HG02763 (cell line): ENCODE results near the gene PTPN4.
"Not testable (repeated sequence)": the region's sequence is repeated elsewhere in the genome, so short reads cannot be mapped to it uniquely, and the experiment has no call there.

ENCODE experiments used
- ATAC-seq: cut with Tn5 transposase; IDR thresholded peaks from one replicate; pipeline ENCODE4 v1.9.1; 2021; ENCODE audit warnings: mild to moderate bottlenecking, moderate library complexity; ENCODE audit not compliant: unreplicated experiment

Gene PTPN4

GRCh38 chr2:120013597-120014223, 254.0 kb downstream of the PTPN4 start:
- no peak for ATAC-seq

GRCh38 chr2:120014226-120014980, 254.7 kb downstream of the PTPN4 start:
- ATAC-seq: no peak

- no peak for ATAC-seq
Measured at GRCh38 chr2:120016800-120017199, 257.1 kb downstream of the PTPN4 start.

GRCh38 chr2:120017201-120017600, 257.5 kb downstream of the PTPN4 start:
- ATAC-seq: no peak

GRCh38 chr2:120018549-120018948, 258.8 kb downstream of the PTPN4 start:
- no peak for ATAC-seq

- no peak for ATAC-seq
Measured at GRCh38 chr2:120020554-120020953, 260.8 kb downstream of the PTPN4 start.

- not testable (repeated sequence) for ATAC-seq
Measured at GRCh38 chr2:120022505-120022904, 262.8 kb downstream of the PTPN4 start.

- ATAC-seq: no peak
Measured at GRCh38 chr2:120026890-120027289, 267.2 kb downstream of the PTPN4 start.

GRCh38 chr2:120028795-120029194, 269.1 kb downstream of the PTPN4 start:
- ATAC-seq: no peak

- no peak for ATAC-seq
Measured at GRCh38 chr2:120029672-120030640, 270.2 kb downstream of the PTPN4 start.

- ATAC-seq: no peak
Measured at GRCh38 chr2:120032297-120032696, 272.6 kb downstream of the PTPN4 start.
